Germinal center (tissue), 1 donor: ENCODE measurements around the gene GPC6.
A peak's percentile ranks its signal among the peaks of the same experiment; 100 is the strongest.

ENCODE experiments used
- DNase-seq: peaks from one replicate; pipeline ENCODE4 v3.0.0; 2012; ENCODE audit warnings: mixed read lengths, low spot score

GPC6 gene

GRCh38 chr13:94353167-94353710 is 1126.6 kb downstream of the GPC6 start:
- DNase-seq: no peak

- DNase-seq: no peak
Measured at GRCh38 chr13:94359875-94360274, 1133.3 kb downstream of the GPC6 start.

- DNase-seq: peak; percentile 66
Measured at GRCh38 chr13:94362411-94362909, 1135.9 kb downstream of the GPC6 start.

GRCh38 chr13:94366677-94367076 is 1140.1 kb downstream of the GPC6 start:
- DNase-seq: no peak

- no peak for DNase-seq
Measured at GRCh38 chr13:94369972-94370436, 1143.4 kb downstream of the GPC6 start.

GRCh38 chr13:94371855-94372254 is 1145.2 kb downstream of the GPC6 start:
- no peak for DNase-seq

- no peak for DNase-seq
Measured at GRCh38 chr13:94382517-94382916, 1155.9 kb downstream of the GPC6 start.

GRCh38 chr13:94382960-94383359 is 1156.4 kb downstream of the GPC6 start:
- DNase-seq: no peak

- DNase-seq: no peak
Measured at GRCh38 chr13:94384231-94384905, 1157.8 kb downstream of the GPC6 start.

- DNase-seq: no peak
Measured at GRCh38 chr13:94387047-94387446, 1160.4 kb downstream of the GPC6 start.

- DNase-seq: no peak
Measured at GRCh38 chr13:94389604-94390351, 1163.2 kb downstream of the GPC6 start.

GRCh38 chr13:94390881-94391280 is 1164.3 kb downstream of the GPC6 start:
- no peak for DNase-seq

GRCh38 chr13:94394723-94395122 is 1168.1 kb downstream of the GPC6 start:
- DNase-seq: no peak

- DNase-seq: no peak
Measured at GRCh38 chr13:94395860-94396259, 1169.3 kb downstream of the GPC6 start.

- no peak for DNase-seq
Measured at GRCh38 chr13:94399812-94400211, 1173.2 kb downstream of the GPC6 start.

GRCh38 chr13:94400874-94401273 is 1174.3 kb downstream of the GPC6 start:
- DNase-seq: no peak

- no peak for DNase-seq
Measured at GRCh38 chr13:94408314-94409036, 1181.9 kb downstream of the GPC6 start.

- DNase-seq: no peak
Measured at GRCh38 chr13:94411747-94412146, 1185.1 kb downstream of the GPC6 start.

- DNase-seq: no peak
Measured at GRCh38 chr13:94412870-94413597, 1186.4 kb downstream of the GPC6 start.

GRCh38 chr13:94413598-94413944 is 1187.0 kb downstream of the GPC6 start:
- DNase-seq: no peak

- no peak for DNase-seq
Measured at GRCh38 chr13:94414141-94414540, 1187.5 kb downstream of the GPC6 start.

GRCh38 chr13:94414708-94415107 is 1188.1 kb downstream of the GPC6 start:
- DNase-seq: no peak
